Activated effector memory CD4-positive, alpha-beta T cell treated with anti-CD3 and anti-CD28 coated beads, Interleukin-2, amount 50 U/mL, for 16 hours (primary cell): Measurements from ENCODE around the gene TNS3.
A peak's percentile ranks its signal among the peaks of the same experiment; 100 is the strongest.

Experiments used
- DNase-seq: peaks from one replicate; pipeline ENCODE4 v3.0.0-alpha.2; 2020

TNS3 gene

DNA sequence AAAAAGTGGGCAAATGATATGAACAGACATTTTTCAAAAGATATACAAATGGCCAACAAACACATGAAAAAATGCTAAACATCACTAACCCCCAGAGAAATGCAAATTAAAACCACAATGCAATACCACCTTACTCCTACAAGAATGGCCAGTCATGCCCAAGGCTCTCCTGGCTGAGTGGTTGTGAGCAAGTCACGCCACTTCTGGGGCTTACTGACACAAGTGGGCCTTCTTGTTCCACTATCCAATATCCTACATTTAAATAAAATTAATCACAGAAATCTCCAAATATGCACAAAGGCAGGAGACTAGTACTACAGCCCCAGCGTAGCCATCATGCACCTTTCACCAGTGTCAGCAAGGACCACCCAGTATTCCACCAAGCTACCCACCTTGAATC, 181.9 kb downstream of the TNS3 start:
- peak; percentile 14 for DNase-seq

DNA sequence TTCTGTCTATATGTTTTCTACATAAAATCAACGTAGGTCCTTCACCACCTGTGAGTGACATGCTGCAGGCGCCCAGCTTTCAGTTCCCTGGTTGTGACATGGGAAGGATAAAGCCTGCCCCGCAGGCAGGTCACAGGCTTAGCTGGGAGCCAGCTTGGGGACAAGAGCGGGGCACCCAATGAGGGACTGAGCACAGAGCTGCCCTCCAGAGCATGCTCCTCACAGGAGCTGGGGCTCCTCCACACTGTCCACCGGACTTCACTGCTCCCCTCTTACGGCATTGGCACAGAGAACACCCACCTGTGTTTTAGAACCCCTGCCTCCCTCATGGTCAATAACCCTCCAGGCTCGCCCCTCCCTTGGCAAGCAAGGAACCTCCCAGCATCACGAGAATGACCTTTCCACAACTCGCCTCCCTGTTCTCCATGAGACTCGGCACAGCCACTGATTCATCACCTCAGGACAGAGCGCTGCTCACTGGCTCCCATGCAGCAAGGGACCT, 187.1 kb downstream of the TNS3 start:
- no peak for DNase-seq

DNA sequence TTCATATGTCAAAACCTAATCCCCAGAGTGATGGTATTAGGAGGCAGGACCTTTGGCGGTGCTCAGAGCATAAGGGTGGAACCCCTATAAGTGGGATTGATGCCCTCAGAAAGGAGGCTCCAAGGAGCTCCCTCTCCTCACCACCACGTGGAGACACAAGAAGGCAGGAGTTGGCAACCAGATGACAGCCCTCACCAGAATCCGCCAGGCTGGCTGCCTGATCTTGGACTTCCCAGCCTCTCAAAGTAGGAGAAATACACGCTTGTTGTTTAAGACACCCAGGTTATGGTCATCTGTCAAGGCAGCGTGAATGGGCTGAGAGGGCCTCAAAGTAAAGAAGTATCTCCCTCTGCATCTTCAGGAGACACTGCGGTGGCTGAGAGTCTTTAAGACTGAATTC, 187.7 kb downstream of the TNS3 start:
- peak; percentile 13 for DNase-seq

DNA sequence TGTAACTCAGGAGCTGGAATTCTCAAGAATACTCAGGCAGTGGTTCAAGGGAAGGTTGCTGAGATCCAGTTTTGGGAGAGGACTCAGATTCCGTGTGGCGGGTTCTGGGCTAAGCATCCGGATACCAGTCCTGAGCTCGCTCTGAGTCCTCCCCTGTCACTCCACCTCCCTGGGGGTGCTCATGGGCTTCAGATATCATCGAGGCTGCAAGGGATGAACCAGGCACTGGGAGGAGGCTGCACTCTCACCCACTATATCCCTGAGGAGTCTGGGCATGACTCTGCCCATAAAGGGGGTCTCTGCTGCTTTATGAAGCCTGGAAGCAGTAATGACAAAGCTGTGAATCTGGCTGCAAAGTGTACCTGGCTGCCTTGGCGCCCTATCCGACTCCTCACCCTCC, 188.5 kb downstream of the TNS3 start:
- DNase-seq, result no peak

DNA sequence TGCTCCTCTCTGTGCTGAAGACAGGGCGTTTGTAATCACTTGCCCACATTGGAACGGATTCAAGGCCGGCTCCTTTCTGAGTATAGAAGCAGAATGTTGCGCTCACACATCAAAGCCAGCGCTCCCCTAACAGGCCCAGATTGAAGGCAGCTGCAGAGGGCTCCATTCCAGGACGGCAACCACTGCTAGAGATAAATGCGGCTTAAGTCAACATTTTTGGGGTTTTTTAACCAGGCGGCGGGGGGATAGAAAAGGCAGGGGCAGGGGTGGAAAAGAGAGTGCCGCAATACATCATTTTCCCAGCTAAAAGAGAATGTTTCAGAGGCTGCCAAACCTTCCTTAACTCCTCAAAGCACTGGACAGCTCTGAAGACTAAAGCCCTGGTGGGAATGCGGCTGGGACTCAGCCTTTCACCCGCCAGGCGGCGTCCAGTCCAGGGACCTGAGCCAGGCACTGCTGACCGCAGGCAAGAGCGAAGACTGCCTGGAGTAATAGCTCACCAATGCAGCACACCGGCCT, 189.6 kb downstream of the TNS3 start:
- peak; percentile 51 for DNase-seq

DNA sequence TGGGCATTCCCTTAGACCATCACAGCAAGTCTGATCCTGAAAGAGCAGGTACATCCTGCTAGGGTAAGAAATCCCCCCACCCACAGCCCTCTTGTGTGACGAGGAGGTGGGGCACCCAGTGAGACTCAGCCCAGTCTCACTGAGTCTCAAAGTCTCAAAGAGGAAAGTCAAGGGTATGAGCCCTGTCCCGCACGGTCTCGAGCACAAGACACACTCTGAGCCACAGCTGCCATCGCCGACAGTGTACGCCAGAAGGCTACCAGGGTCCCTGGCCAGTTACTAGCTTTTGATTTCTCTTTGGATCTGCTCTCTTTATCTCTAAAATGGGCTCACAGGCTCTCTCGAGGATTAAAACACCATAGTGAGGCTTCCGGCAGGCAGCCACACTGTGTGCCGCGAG, 190.2 kb downstream of the TNS3 start:
- peak; percentile 30 for DNase-seq

DNA sequence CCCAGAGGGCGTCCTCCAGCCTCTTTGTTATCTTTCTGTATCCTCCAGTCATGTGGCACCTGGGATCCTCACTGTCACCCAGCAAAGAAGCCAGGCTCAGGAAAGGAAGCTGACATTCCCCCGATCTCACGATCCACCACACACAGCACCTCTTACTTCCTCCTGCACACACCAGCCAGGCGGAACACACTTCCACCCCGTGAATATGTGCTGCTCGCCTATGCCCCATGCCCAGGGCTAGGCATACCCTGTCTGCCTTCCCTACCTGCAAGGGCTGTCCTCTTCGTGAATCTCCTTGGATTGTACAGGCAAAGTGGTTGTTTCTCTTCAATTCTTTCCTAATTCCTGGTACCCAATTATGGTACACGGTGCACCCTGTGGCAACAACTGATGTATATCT, 191.0 kb downstream of the TNS3 start:
- peak; percentile 31 for DNase-seq

DNA sequence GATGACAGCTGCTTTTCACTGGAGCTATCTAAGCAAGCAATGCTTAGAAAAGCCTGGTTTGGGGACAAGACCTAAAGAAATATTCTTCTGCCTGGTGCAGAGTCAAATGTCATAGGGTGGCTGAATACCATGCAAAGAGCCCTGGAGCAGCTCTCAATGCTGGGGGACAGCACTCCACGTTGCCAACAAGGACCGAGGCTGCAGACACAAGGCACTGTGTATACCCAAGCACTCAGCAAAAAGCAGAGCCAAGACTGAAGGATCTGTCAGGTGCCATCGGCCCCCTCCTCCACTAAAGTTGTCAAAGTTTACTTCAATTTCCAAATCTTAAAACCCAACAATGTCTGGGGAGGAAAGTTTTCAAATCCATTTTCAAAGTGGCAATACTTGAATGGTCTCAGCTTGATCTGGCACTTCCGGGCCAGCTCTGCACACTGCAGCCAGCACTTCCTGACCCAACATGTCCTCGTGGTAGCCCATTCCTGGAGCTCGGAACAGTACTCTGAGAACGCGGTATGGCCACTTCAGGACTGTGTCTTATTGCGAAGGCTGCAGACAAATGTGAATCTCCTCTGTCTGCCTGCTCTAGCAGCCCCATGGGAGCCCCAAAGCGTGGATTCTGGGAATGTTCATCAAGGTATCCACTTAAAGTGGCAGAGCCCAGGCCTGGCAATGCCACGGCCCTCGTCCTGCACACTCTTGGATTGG, 191.8 kb downstream of the TNS3 start:
- peak; percentile 36 for DNase-seq

DNA sequence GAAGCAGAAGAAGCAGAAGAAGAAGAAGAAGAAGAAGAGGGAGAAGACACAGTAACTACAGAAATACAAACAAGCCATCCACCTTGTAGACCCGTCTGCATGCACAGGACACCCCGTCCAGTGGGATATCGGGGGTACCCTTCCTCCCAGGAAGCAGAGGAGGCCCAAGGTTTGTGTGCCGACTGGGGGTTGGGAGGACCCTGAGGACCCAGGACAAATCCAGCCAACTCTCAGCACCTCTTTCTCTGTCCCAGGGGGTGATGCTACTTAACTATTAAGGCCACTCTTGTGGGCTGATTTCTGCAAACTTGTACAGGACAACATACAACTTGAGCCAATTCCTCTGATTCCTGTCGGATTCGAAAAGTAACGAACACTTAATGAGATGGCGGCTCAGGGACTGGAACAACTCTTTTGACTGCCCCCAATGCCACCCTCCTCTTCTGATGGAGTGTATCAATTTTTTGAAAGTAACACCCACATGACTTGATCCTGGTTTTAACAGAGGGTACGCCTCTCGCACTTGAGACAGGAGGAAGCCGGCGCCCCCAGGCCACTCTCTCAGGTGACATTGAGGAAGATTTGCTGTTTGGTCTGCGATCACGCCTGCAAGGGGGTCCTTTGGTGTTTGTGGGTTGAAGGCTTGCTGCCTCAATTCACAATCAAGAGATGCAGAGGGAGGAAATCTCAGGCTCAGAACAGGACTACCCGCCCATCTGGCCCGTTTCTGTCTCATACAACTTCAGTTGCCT, 192.6 kb downstream of the TNS3 start:
- peak; percentile 4 for DNase-seq

DNA sequence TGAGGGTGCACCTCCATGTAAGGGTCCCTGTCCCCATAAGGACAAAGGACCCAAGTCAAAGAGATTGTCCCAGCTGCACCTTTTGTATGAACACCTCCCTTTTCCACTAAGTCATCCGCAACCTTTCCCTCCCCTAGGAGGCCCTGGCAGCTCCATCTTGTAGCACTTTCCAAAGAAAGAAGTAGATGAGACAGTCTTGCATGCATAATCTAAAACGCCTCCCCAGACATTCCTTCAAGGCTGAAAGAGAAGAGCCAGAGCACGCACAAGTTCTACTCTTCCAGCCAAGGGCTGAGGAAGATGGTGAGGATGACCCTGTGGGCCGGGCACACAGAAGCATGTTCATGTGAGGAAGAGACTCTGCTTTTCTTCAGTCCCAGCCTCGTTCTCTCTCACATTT, 194.4 kb downstream of the TNS3 start:
- DNase-seq, result no peak

DNA sequence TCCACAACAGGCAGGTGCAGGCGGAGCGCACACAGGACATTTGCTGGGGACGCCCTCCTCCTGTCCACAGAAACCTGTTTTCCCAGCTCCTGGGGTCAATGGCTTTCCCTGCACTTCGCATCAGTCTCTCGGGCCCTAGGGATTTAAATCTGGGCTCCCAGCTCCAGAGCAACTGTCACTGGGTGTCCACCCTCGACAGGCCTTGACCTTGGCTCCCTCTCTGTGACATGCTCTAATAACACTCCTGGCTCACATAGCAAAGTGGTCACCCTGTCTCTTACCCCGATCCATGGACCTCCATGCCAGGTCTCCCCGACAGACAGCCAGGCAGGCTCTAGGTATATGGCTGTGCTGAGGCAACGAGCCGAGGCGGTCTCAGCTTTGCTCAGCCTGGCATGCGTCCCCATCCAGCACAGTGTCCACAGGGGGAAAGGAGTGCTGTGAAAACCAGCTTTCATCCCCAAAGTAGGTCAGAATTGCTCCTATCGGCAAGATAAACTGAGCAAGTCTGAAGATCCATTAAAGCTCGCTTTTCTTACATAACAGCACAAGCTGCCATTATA, 195.6 kb downstream of the TNS3 start:
- no peak for DNase-seq

DNA sequence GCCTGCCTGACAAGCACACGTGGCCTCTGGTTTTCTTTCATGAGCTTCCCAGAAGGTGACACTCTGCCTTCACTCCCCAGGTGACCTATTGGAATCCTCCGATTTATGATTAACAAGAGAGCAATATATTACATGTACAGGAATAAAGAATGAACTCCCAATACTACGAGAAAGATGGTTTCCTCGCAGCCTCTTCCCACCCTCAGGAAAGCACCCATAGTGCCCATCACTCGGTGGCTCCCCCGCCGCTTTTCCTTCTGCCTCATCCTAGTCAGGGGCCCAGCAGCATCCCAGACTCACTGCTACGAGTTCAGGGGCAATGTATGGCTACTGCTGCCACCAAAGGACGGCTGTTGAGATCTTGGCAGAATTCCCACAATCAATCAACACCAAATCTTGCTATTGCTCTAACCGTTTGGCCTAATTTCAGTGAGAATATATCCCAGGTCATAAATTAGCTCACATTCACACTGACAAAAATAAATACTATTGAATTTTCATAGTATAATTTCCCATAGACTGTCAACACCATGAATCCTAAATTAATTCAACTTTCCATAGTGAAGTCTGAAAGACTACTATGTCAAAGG, 196.3 kb downstream of the TNS3 start:
- no peak for DNase-seq

DNA sequence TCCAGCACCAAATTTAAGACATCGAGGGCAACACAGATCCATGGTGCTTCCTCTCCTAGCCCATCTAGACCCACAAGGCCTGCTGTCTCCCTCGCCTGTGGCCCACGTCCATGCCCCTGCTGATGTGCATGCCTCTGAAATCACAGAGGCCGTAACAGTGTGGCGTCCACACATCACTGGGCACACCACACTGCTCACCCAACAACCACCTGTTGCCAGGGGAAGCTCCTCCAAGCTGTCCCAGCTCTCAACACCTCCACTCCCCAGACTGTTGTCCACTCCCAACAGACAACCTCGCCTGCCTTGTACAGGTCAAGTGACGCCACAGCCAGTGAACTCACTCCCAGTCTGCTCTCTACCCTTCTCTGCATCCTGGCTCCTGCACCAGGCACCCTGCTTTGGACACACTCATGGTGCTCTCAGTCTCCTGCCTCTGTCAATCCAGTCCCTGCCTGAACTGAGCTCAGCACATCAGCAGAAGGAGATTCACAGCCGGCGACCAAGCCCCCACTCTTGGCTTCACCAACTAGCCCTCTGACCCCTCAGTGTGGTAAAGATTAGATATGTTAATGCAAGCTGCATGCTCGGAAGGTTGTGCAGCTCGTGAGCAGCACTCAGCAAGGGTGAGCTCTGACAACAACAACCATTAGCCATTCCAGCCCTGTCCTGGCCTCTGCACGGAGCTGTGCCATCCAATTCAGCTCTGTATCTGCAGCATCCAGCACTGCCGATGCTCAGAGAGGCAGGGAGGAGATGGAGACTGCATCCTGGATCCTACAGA, 197.0 kb downstream of the TNS3 start:
- peak; percentile 44 for DNase-seq

DNA sequence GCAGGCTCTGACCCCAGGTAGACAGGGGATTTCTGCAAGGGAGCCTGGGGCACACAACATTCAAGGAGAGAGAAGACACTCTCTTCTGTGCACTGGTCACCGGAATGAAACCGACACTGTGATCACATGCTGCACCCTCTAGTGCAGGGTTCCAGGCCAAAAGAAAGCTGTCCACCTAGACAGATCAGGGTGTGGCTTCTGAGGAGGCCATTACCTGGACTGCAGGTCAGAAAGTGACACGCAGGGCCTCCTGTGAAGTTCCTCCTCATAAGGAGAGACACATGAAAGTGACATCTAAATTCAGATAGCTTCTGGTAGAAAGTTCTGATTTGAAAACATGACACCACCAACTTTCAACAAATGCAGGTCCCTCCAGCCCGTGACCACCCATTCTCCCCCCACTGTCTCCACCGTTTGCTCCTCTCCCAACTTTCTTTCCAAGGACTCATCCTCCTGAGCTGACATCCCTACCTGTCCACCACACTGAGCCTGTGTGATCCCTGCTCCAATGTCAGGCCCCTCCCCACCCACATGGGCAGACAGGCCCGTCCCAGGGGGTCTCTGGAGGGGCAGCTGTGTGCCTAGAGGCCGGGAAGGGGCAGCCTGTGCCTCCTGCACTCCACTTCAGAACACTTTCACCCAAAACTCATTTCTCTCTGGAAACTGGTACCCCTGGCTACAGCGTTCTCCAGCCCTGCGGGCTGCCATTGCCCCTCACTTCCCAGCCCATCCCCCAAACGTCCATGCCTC, 198.0 kb downstream of the TNS3 start:
- DNase-seq, result peak; percentile 49

DNA sequence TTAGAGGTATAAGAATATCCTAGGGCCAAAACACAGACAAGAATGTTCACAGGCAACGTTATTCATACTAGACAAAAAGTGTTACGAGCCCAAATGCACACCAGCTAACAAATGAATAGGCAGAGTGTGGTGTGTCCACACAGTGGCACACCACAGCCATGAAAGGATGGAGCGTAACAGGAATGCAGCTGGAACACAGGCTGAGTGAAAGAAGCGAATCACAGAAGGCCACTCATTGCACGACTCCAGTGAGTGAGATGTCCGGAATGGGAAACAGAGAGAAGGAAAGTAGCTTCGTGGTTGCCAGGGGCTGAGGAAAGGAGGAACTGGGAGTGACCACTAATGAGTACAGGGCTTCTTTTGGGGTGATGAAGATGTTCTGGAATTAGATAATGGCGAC, 198.8 kb downstream of the TNS3 start:
- peak; percentile 16 for DNase-seq

DNA sequence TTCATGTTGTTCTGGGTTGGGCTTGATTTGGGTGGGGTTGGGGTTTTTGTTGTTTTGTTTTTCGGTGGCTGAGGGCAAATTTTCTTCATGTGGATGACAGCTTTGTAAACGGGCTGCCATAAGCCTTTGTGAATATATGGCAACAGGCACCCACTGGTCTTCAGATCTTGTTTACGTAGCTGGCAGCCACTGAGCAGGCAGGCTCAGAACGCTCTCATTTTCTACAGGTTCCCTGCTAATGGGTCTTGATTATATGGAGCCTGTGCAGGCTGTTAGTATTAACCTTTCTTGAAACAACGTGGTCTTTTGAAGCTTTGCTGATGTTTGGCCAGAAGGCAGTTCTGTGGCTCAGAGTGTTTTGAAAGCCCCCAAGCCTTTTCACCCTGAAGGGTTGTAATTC, 199.7 kb downstream of the TNS3 start:
- peak; percentile 1 for DNase-seq

DNA sequence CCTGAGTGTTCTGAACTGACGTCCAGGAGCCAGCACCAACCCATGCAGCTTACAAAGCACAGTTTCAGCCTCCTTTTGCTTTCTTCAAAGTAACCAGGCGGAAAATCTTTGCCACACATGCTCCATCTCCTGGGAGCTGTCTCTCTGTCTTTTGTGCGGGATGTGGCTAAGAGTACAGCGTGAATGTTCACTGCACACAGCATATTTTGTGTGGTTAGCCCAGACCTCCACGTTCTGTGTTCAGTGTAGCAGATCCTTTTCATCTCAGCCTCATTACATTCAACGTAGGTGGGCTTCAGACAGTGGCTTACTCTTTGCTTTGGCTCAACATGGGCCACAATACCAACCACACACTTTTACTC, 200.8 kb downstream of the TNS3 start:
- DNase-seq, result no peak

DNA sequence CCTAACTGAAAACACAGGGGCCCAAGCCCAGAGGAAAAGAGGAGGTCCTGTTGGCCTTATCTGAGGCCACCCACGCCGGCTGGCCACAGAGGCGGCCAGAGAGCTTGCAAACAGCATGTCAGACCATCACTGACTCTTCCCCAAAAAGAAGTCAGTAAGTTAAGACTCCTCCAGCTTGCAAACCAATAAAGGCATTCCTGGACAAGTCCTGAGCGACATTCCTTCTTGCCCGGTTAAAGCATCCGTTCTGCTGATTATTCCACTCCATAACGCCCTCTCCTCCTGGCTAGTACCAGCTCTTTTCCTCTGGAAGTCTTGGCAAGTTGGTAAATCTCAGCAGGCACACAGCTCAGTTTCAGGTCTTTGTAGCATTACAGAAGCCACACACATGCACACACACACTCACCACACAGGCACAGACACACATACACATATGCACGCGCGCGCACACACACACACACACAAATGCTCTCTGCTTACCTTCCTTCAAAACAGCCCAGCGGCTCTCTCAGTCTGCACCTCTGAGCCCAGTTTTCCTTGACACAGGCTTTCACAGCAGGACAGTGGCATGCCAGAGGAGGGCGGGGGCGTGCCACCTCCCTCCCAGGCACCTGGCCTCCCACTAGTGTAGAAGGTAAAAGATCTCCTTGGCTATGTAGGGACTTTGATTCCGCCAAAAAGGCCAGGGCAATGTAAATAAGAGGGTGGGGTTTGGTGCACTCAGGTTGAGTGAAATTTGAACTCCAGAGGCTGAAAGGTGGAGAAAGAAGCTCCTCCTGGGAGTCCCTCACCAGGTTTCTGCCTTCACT, 201.4 kb downstream of the TNS3 start:
- no peak for DNase-seq

DNA sequence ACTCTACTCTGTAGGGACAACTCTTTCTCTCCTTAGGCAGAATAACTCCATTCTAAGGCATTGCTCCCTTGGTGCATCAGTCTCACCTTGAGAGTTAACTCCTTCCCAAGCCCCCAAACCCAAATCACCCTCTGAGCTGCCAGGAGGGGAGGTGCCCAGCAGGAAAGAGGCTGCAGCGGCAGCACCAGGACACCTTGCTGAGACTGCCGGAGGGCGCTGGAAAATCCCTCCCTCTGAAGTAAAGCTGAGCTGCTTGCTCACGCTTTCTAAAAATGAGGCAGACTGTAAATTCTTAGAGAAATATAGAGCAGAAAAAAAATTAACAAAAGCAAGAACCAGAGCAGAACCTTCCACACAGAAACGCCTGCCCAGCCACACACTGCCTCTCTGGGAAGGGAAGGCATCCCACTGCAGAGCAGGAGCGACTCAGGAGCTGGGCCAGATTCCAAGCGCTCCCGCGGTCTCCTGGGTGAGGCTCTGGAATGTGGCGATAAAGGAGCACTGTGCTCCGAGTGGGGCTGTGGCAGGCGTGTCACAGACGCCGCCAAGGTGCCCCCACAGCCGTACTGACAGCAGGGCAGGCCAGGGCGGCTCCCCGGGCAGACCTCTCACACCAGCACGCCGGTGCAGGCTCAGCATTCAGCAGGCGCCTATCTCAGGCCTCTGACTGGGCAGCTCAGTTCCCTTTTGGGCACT, 202.1 kb downstream of the TNS3 start:
- no peak for DNase-seq

DNA sequence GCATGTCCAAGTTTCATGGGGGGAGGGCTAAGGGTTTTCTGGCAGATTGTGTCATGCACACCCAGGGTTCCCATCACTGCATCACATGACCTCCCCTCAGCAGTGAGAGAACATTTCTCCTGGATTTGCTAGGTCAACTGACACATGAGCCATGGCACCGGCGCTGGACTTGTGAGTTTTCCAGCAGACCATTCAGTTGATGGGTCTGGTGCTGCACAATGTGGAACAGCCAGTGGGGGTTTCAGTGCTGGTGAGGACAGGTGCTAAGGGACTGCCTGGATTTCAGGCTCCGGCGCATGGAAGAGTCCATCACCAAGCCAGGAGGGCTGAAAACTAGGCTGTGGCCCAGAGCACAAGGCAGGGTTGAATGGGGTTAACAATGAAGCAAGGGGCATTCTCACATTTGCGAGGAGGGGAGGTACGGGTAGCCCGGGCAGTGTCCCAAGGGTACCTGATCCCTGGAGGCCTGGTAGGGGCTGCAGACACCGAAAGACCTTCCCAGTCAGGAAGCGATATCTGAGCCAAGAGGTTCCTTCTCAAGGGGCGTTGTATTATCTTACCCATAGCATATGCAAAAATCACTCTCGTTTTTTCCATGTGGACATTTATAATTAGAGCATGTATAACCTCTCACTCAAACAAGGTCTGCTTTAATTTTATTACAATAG, 203.0 kb downstream of the TNS3 start:
- peak; percentile 27 for DNase-seq
